Neural cell (in vitro differentiated cells): ENCODE data around the gene TTLL5.

ENCODE experiments used
- EP300 ChIP-seq: fragments of 450-650 bp; conservative IDR thresholded peaks from 2 replicates; pipeline ENCODE4 v1.6.1; 2014; ENCODE audit warnings: antibody characterized with exemption, mild to moderate bottlenecking, moderate library complexity; ENCODE audit not compliant: poor library complexity, severe bottlenecking
- EZH2 ChIP-seq: fragments of 200-600, 300-800 bp; shearing (Covaris generic), sonication (generic); IDR thresholded peaks from 2 replicates; pipeline ENCODE4 v1.6.1; 2014; ENCODE audit warnings: antibody characterized with exemption, low read length, borderline replicate concordance, mild to moderate bottlenecking; ENCODE audit not compliant: insufficient read depth, poor library complexity, severe bottlenecking
- MXI1 ChIP-seq: fragments of 450-650 bp; conservative IDR thresholded peaks from 2 replicates; pipeline ENCODE4 v1.6.1; 2014; ENCODE audit warnings: antibody characterized with exemption, mild to moderate bottlenecking; ENCODE audit not compliant: poor library complexity, severe bottlenecking
- POLR2AphosphoS5 ChIP-seq: IDR thresholded peaks from 2 replicates; pipeline ENCODE4 v1.6.1; 2012
- RAD21 ChIP-seq: fragments of 450-650 bp; conservative IDR thresholded peaks from 2 replicates; pipeline ENCODE4 v1.6.1; 2014; ENCODE audit warnings: antibody characterized with exemption, mild to moderate bottlenecking, moderate library complexity
- REST ChIP-seq: IDR thresholded peaks from 2 replicates; pipeline ENCODE4 v1.6.1; 2012; ENCODE audit warnings: borderline replicate concordance
- SMC3 ChIP-seq: fragments of 450-650 bp; conservative IDR thresholded peaks from 2 replicates; pipeline ENCODE4 v1.6.1; 2014; ENCODE audit warnings: antibody characterized with exemption, mild to moderate bottlenecking, moderate library complexity; ENCODE audit not compliant: poor library complexity
- TAF1 ChIP-seq: IDR thresholded peaks from 2 replicates; pipeline ENCODE4 v1.6.1; 2012; ENCODE audit warnings: low read depth
- TF ChIP-seq, protein P1 (sequence below): fragments of 450-650 bp; IDR thresholded peaks from 2 replicates; pipeline ENCODE4 v1.5.1; 2014; ENCODE audit warnings: antibody characterized with exemption, mild to moderate bottlenecking, moderate library complexity; ENCODE audit not compliant: poor library complexity, severe bottlenecking

DNA sequence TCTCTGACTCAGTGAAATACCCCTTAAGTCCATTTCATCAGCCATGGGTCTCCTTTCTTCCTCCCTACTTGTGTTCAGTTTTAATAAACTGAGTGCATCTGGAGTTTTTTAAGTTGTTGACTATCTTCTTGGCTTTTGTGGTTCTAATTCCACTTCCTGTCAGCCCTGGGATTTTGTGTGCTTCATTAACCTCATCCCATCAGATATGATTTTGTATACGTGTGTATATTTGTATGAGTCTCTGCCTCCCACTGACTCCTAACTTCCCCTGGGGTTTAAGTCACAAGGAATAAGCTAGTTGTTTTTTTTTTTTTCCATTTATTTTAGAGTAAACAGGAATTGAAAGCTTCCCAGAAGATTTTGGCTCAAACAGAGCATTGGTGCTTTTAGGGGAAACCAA is 62.7 kb downstream of the TTLL5 start:
- TF ChIP-seq EZH2, result no peak
- TF ChIP-seq, protein P1, sequence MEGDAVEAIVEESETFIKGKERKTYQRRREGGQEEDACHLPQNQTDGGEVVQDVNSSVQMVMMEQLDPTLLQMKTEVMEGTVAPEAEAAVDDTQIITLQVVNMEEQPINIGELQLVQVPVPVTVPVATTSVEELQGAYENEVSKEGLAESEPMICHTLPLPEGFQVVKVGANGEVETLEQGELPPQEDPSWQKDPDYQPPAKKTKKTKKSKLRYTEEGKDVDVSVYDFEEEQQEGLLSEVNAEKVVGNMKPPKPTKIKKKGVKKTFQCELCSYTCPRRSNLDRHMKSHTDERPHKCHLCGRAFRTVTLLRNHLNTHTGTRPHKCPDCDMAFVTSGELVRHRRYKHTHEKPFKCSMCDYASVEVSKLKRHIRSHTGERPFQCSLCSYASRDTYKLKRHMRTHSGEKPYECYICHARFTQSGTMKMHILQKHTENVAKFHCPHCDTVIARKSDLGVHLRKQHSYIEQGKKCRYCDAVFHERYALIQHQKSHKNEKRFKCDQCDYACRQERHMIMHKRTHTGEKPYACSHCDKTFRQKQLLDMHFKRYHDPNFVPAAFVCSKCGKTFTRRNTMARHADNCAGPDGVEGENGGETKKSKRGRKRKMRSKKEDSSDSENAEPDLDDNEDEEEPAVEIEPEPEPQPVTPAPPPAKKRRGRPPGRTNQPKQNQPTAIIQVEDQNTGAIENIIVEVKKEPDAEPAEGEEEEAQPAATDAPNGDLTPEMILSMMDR, result no peak
- TF ChIP-seq POLR2AphosphoS5, result no peak
- no peak for TF ChIP-seq REST
- TF ChIP-seq EP300, result no peak
- no peak for TF ChIP-seq SMC3
- no peak for TF ChIP-seq MXI1
- no peak for TF ChIP-seq TAF1
- TF ChIP-seq RAD21, result no peak
